Sigmoid colon (tissue), 3 donors: Measurements from ENCODE around the gene CD44.

Experiments
- CTCF ChIP-seq, 4 experiments: fragments of 450-650 bp in 3 of 4; fragments of 200-600 bp in 1 of 4; IDR thresholded peaks; one replicate each; pipeline ENCODE4 v1.5.1; 2016 to 2019; ENCODE audit warnings: antibody characterized with exemption in 4 of 4, mild to moderate bottlenecking in 3 of 4, moderate library complexity in 2 of 4
- POLR2A ChIP-seq, 2 donors: fragments of 450-650 bp; IDR thresholded peaks; one replicate each; pipeline ENCODE4 v1.6.1; 2016; ENCODE audit warnings: antibody characterized with exemption in 2 of 2, mild to moderate bottlenecking in 2 of 2, moderate library complexity in 2 of 2

- TF ChIP-seq POLR2A (IDR thresholded peaks at IDR 0.05) (no peak), CTCF (IDR thresholded peaks at IDR 0.05) (no peak)
Measured at GRCh38 chr11:35281169-35281688, 142.3 kb downstream of the CD44 start.
